ENCODE measurements around the gene GPA33.

The GPA33 gene

GRCh38 chr1:167137332-167137781, 47.2 kb upstream of the GPA33 start:
- Histone ChIP-seq H3K9me2 (ENCODE audit: low read depth, low read length) (no peaks in the 10 kb centered on the region), H3K4me1 (ENCODE audit: insufficient read depth, low read length, severe bottlenecking) (no peaks in the 10 kb centered on the region), H3K4me3 (ENCODE audit: low read depth, low read length, poor library complexity, severe bottlenecking) (no peak overlapping the region), H3F3A (ENCODE audit: insufficient read depth, low read length) (no peaks in the 10 kb centered on the region), H3K27ac (ENCODE audit: low read depth, low read length, poor library complexity, severe bottlenecking) (no peak overlapping the region), H3K36me3 (ENCODE audit: insufficient read depth, low read length) (no peaks in the 10 kb centered on the region), H4K20me1 (ENCODE audit: insufficient read depth, low read length) (no peaks in the 10 kb centered on the region), H2AFZ (ENCODE audit: low read length) (no peak overlapping the region), H3K4me2 (ENCODE audit: low read length) (no peak overlapping the region), H3K9me3 (ENCODE audit: low read length) (no peaks in the 10 kb centered on the region), H3K27me3 (ENCODE audit: insufficient read depth, low read length) (no peaks in the 10 kb centered on the region), H3K9ac (ENCODE audit: low read length) (no peak overlapping the region), H3K79me2 (ENCODE audit: insufficient read depth, low read length) (no peaks in the 10 kb centered on the region)
- TF ChIP-seq EZH2 (IDR thresholded peaks at IDR 0.05; ENCODE audit: borderline replicate concordance, low read length) = no peak
- no peak for TF ChIP-seq CTCF (IDR thresholded peaks at IDR 0.05; ENCODE audit: low read length)

- no peaks in the 10 kb centered on the region for H3K9me3 ChIP-seq (ENCODE audit: low read length)
- H2AFZ ChIP-seq (ENCODE audit: low read length) = no peak overlapping the region
- H3K9me2 ChIP-seq (ENCODE audit: low read depth, low read length) = no peaks in the 10 kb centered on the region
- no peaks in the 10 kb centered on the region for H3K36me3 ChIP-seq (ENCODE audit: insufficient read depth, low read length)
- H3K9ac ChIP-seq (ENCODE audit: low read length) = no peak overlapping the region
- H3K79me2 ChIP-seq (ENCODE audit: insufficient read depth, low read length) = no peaks in the 10 kb centered on the region
- H3K4me3 ChIP-seq (ENCODE audit: low read depth, low read length, poor library complexity, severe bottlenecking) = no peak overlapping the region
- H4K20me1 ChIP-seq (ENCODE audit: insufficient read depth, low read length) = no peaks in the 10 kb centered on the region
- no peak for TF ChIP-seq EZH2 (IDR thresholded peaks at IDR 0.05; ENCODE audit: borderline replicate concordance, low read length)
- no peak for TF ChIP-seq CTCF (IDR thresholded peaks at IDR 0.05; ENCODE audit: low read length)
- no peak overlapping the region for H3K27ac ChIP-seq (ENCODE audit: low read depth, low read length, poor library complexity, severe bottlenecking)
- no peaks in the 10 kb centered on the region for H3K4me1 ChIP-seq (ENCODE audit: insufficient read depth, low read length, severe bottlenecking)
- H3K27me3 ChIP-seq (ENCODE audit: insufficient read depth, low read length) = no peaks in the 10 kb centered on the region
- no peaks in the 10 kb centered on the region for H3F3A ChIP-seq (ENCODE audit: insufficient read depth, low read length)
- H3K4me2 ChIP-seq (ENCODE audit: low read length) = no peak overlapping the region
These were observed 46.6 kb upstream of the GPA33 start for GRCh38 chr1:167136806-167137205.

GRCh38 chr1:167136191-167136614, 46.0 kb upstream of the GPA33 start:
- Histone ChIP-seq H2AFZ (ENCODE audit: low read length) (no peak overlapping the region), H3K4me2 (ENCODE audit: low read length) (no peak overlapping the region), H3K27ac (ENCODE audit: low read depth, low read length, poor library complexity, severe bottlenecking) (no peak overlapping the region), H3K79me2 (ENCODE audit: insufficient read depth, low read length) (no peaks in the 10 kb centered on the region), H3K4me3 (ENCODE audit: low read depth, low read length, poor library complexity, severe bottlenecking) (no peak overlapping the region), H3K9ac (ENCODE audit: low read length) (no peak overlapping the region), H3K4me1 (ENCODE audit: insufficient read depth, low read length, severe bottlenecking) (no peaks in the 10 kb centered on the region), H4K20me1 (ENCODE audit: insufficient read depth, low read length) (no peaks in the 10 kb centered on the region), H3K36me3 (ENCODE audit: insufficient read depth, low read length) (no peaks in the 10 kb centered on the region), H3K9me2 (ENCODE audit: low read depth, low read length) (no peaks in the 10 kb centered on the region), H3K27me3 (ENCODE audit: insufficient read depth, low read length) (no peaks in the 10 kb centered on the region), H3F3A (ENCODE audit: insufficient read depth, low read length) (no peaks in the 10 kb centered on the region), H3K9me3 (ENCODE audit: low read length) (no peaks in the 10 kb centered on the region)
- TF ChIP-seq EZH2 (IDR thresholded peaks at IDR 0.05; ENCODE audit: borderline replicate concordance, low read length) (no peak), CTCF (IDR thresholded peaks at IDR 0.05; ENCODE audit: low read length) (no peak)
